Measurements from ENCODE around the gene CHRM1. TPM values are rescaled to one million over a fixed set of nuclear protein-coding genes. Genes with fewer than 3 reads are reported as not detected.

Gene CHRM1
- total and polyA plus RNA-seq, 2 of the 13 experiments (the other 11 are each of a cell fraction or from before 2014, with no cell fraction given): not detected

- no peaks in the 10 kb centered on the region for H3K9me3 ChIP-seq (ENCODE audit: low read length)
- peaks cover 9% of the 10 kb centered on the region for H3K79me2 ChIP-seq (ENCODE audit: insufficient read depth, low read length)
- ChIA-PET POLR2A (interaction anchor here (0.9 to 2.3 kb wide), 11 partner anchors 9 to 400 kb away, joined by 3 to 39 read pairs (median 4); partner anchors contain the start of genes HNRNPUL2, POLR2G, SLC3A2 and TEX54), CTCF (ENCODE audit: low intra/inter-chr PET ratio, low total read pairs) (no interaction called here)
- H3K4me1 ChIP-seq (ENCODE audit: insufficient read depth, low read length): peaks cover 81% of the 10 kb centered on the region
- H2AFZ ChIP-seq (ENCODE audit: low read length): no peak overlapping the region
- no peaks in the 10 kb centered on the region for H3K27me3 ChIP-seq (ENCODE audit: control insufficient read depth in 1 of 2, insufficient read depth in 2 of 2, low read length in 2 of 2)
- peak; percentile 59 for ATAC-seq
- intact Hi-C loops (cut with micrococcal nuclease; ENCODE audit: unreplicated experiment) (no loop called here), in situ Hi-C loops (cut with HindIII; ENCODE audit: extremely low pct_ligation_motif_present, low pct_unique_long_range_greater_than_20kb) (no loop called here)
- no peak overlapping the region; the same call in none of the 2 replicates for H3K9ac ChIP-seq (ENCODE audit: insufficient read depth, low read depth, low read length)
- peaks cover 19 to 46% of the 10 kb centered on the region in 2 experiments for H3K36me3 ChIP-seq (replicated peaks in 1 of 2; ENCODE audit: control insufficient read depth in 1 of 2, insufficient read depth in 2 of 2, low read length in 2 of 2)
- peaks cover 26% of the 10 kb centered on the region; the same call in 1 of the 2 replicates for H4K20me1 ChIP-seq (ENCODE audit: insufficient read depth, low read length)
- 39% methylated on average over 10 of the region's 11 CpGs for WGBS (ENCODE audit: low lambda C conversion rate)
- BruUV-seq (replicated peaks): no TSS peak
- peak; percentile 79 for FAIRE-seq
- DNase-seq (ENCODE audit: low spot score): peak; percentile 79
- H3K4me2 ChIP-seq (ENCODE audit: low read depth, low read length): peak overlapping the region; percentile 40
- peak overlapping the region; percentile 66 for H3K27ac ChIP-seq (ENCODE audit: extremely low read length, insufficient read depth, low read length)
- no peak overlapping the region for H3K4me3 ChIP-seq (replicated peaks in 1 of 3; ENCODE audit: insufficient read depth in 1 of 3, low read depth in 2 of 3, low read length in 3 of 3)
- TF ChIP-seq EP300 (IDR thresholded peaks at IDR 0.05; ENCODE audit: low read depth in 2 of 2, low read length in 2 of 2): peak in 1 of 2 experiments; percentile 59; a peak in 1 of 4 replicates
- no peak for TF ChIP-seq EP300 (CRISPR knock-in tag; IDR thresholded peaks at IDR 0.05; ENCODE audit: borderline replicate concordance)
- TF ChIP-seq ZNF281 (CRISPR knock-in tag; IDR thresholded peaks at IDR 0.05; ENCODE audit: borderline replicate concordance): no peak
- no peak for TF ChIP-seq ZC3H13 (CRISPR knock-in tag; IDR thresholded peaks at IDR 0.05)
- peak; percentile 96 for TF ChIP-seq MEIS2 (CRISPR knock-in tag; IDR thresholded peaks at IDR 0.05)
- TF ChIP-seq HNF4G (IDR thresholded peaks at IDR 0.05; ENCODE audit: borderline replicate concordance, low read depth, low read length): peak; percentile 82
- TF ChIP-seq HNF4G (CRISPR knock-in tag; IDR thresholded peaks at IDR 0.05; ENCODE audit: borderline replicate concordance, low read depth): peak; percentile 43; the same call in 1 of the 2 replicates
- TF ChIP-seq RBFOX2 (IDR thresholded peaks at IDR 0.05; ENCODE audit: low read depth, low read length): peak; percentile 56
- no peak for TF ChIP-seq ZNF124 (CRISPR knock-in tag; IDR thresholded peaks at IDR 0.05)
- no peak for TF ChIP-seq TAF15 (IDR thresholded peaks at IDR 0.05; ENCODE audit: low read depth, low read length, poor library complexity, severe bottlenecking)
- 0 out of 2 replicates have a peak, but pooled peaks have one; percentile 10 for TF ChIP-seq MIXL1 (CRISPR knock-in tag; IDR thresholded peaks at IDR 0.05)
- TF ChIP-seq SOX13 (IDR thresholded peaks at IDR 0.05): no peak
- TF ChIP-seq SOX13 (CRISPR knock-in tag; conservative IDR thresholded peaks at IDR 0.05 in 1 of 2, IDR thresholded peaks at IDR 0.05 in 1 of 2): 0 out of 4 replicates have a peak, but pooled peaks of 1 of the 2 experiments have one; percentile 9
- no peak for TF ChIP-seq ZNF225 (CRISPR knock-in tag; IDR thresholded peaks at IDR 0.05)
- TF ChIP-seq E2F5 (CRISPR knock-in tag; conservative IDR thresholded peaks at IDR 0.05): no peak
- TF ChIP-seq KDM5B (CRISPR knock-in tag; IDR thresholded peaks at IDR 0.05; ENCODE audit: borderline replicate concordance): no peak
- TF ChIP-seq PAF1 (CRISPR knock-in tag; IDR thresholded peaks at IDR 0.05): peak; percentile 45
- 0 out of 2 replicates have a peak, but pooled peaks have one; percentile 32 for TF ChIP-seq ATF2 (CRISPR knock-in tag; IDR thresholded peaks at IDR 0.05)
Observed at GRCh38 chr11:62889484-62890437, 31.4 kb downstream of the CHRM1 start.

All from HepG2 (cell line).